ENCODE measurements around the gene FBXW8. TPM values are rescaled to one million over a fixed set of nuclear protein-coding genes. Genes with fewer than 3 reads are reported as not detected.

FBXW8 gene
- 10.4 TPM for total RNA-seq
- long read RNA-seq, full-length matches to known transcripts: 14 of 30 reads
- long read RNA-seq, partial matches to known transcripts: 4 of 30 reads
- long read RNA-seq, other reads (novel, unspliced or antisense): 12 of 30 reads

- intact Hi-C loops (cut with DNase I): no loop called here
- DNase-seq (ENCODE audit: low spot score): peak; percentile 84
Observed at GRCh38 chr12:116910645-116911451, at the start of gene FBXW8. TSS of gene FBXW8 (plus strand) at chr12:116910950. CDS start at chr12:116911038, 88 bp downstream.

- no peak for DNase-seq (ENCODE audit: low spot score)
- intact Hi-C loops (cut with DNase I): no loop called here
Observed at GRCh38 chr12:116861320-116861719, 49.4 kb upstream of the FBXW8 start.

GRCh38 chr12:116862167-116862566 is 48.6 kb upstream of the FBXW8 start:
- DNase-seq (ENCODE audit: low spot score): no peak

GRCh38 chr12:116863275-116863767 is 47.4 kb upstream of the FBXW8 start:
- intact Hi-C loops (cut with DNase I): no loop called here
- no peak for DNase-seq (ENCODE audit: low spot score)

More at GRCh38 chr12:116862167-116862566, 48.6 kb upstream of the FBXW8 start:
- intact Hi-C loops (cut with DNase I): no loop called here

GRCh38 chr12:116864371-116865160 is 46.2 kb upstream of the FBXW8 start:
- no peak for DNase-seq (ENCODE audit: low spot score)
- intact Hi-C loops (cut with DNase I): no loop called here

GRCh38 chr12:116867523-116867922 is 43.2 kb upstream of the FBXW8 start:
- intact Hi-C loops (cut with DNase I): no loop called here
- DNase-seq (ENCODE audit: low spot score): no peak

- intact Hi-C loops (cut with DNase I): no loop called here
Observed at GRCh38 chr12:116870306-116870705, 40.4 kb upstream of the FBXW8 start.

GRCh38 chr12:116874324-116874995 is 36.3 kb upstream of the FBXW8 start:
- intact Hi-C loops (cut with DNase I): no loop called here

More at GRCh38 chr12:116870306-116870705, 40.4 kb upstream of the FBXW8 start:
- DNase-seq (ENCODE audit: low spot score): no peak

GRCh38 chr12:116876151-116876869 is 34.4 kb upstream of the FBXW8 start:
- intact Hi-C loops (cut with DNase I): no loop called here
- no peak for DNase-seq (ENCODE audit: low spot score)

More at GRCh38 chr12:116874324-116874995, 36.3 kb upstream of the FBXW8 start:
- no peak for DNase-seq (ENCODE audit: low spot score)

GRCh38 chr12:116878567-116879508 is 31.9 kb upstream of the FBXW8 start:
- intact Hi-C loops (cut with DNase I): no loop called here
- DNase-seq (ENCODE audit: low spot score): no peak

- DNase-seq (ENCODE audit: low spot score): no peak
- intact Hi-C loops (cut with DNase I): loop anchor here (5.0 kb wide), 1 partner anchor 177 kb away; no protein-coding TSS in a partner anchor
Observed at GRCh38 chr12:116879509-116880212, 31.1 kb upstream of the FBXW8 start.

- intact Hi-C loops (cut with DNase I): loop anchor here (5.0 kb wide), 1 partner anchor 178 kb away; no protein-coding TSS in a partner anchor
- DNase-seq (ENCODE audit: low spot score): no peak
Observed at GRCh38 chr12:116880213-116880816, 30.4 kb upstream of the FBXW8 start.

GRCh38 chr12:116880817-116881324 is 29.9 kb upstream of the FBXW8 start:
- no peak for DNase-seq (ENCODE audit: low spot score)
- intact Hi-C loops (cut with DNase I): loop anchor here (5.0 kb wide), 1 partner anchor 179 kb away; no protein-coding TSS in a partner anchor

- intact Hi-C loops (cut with DNase I): loop anchor here (5.0 kb wide), 1 partner anchor 179 kb away; no protein-coding TSS in a partner anchor
- DNase-seq (ENCODE audit: low spot score): no peak
Observed at GRCh38 chr12:116881325-116881876, 29.3 kb upstream of the FBXW8 start, which contains the start of gene HRK. TSS of gene HRK (minus strand) at chr12:116881441. CDS start at chr12:116881307, 134 bp downstream.

- no peak for DNase-seq (ENCODE audit: low spot score)
- intact Hi-C loops (cut with DNase I): loop anchor here (5.0 kb wide), 1 partner anchor 180 kb away; no protein-coding TSS in a partner anchor
Observed at GRCh38 chr12:116881877-116882507, 28.8 kb upstream of the FBXW8 start.
